ENCODE results near the gene IKZF2.
"Not testable (repeated sequence)": the region's sequence is repeated elsewhere in the genome, so short reads cannot be mapped to it uniquely, and the experiment has no call there.

The IKZF2 gene

DNA sequence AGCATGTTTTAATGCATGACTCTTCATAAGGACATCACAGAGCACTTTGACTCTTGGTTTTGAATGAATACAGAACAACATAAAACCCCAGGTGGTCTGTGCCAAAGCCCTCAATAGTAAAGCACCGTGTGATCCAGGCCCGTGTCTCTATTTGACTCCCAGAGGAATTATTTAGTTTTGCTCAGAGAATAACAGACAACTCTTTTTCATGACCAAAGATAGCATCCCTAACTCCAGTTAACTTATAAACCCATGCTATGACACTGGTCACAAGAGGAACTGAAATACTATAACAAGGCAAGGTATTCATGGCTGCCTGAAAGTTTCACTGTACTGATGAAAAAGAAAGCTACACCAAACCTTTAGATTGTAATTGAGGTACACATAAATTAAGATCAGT is 128.4 kb downstream of the IKZF2 start:
- no peak for DNase-seq

DNA sequence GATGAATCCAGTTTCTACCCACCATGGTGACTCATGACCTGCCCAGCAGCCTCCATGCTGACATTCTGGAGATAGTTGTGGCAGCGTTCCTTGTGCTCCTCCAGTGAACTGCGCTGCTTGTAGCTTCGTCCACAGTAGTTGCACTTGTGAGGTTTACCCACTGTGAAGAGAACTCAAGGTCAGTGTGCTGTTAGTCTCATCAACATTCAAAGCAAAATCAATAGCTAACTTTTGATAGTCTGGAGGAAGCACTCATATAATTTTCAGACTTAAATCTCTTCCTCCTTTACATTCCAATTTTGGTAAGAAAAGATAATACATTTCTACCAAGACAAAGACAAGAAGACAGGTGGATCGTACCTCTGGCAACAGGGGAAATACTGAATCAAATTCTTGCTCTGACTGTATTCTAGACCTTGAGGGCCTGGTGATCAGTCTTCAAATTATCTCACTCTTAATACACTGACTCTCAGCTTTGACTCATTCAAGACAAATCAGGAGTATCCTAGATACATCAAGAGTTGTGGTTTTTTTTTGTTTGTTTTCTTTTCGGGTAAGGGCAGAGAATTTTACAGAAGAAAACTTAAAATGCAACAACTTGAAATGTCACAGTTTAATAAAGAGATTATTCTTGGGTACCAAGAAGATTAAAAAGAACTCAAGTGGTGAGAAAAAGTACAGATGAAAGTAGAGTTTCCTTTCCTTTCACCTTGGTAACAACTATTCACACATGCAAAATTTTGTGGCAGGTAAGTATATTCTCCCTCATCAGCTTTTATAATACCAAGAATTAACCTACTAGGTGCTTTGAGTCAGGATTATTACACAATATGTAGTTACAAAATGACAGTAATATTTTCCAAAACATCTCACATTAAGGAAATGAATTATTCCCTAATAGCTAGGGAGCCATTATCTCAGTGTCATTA is 129.2 kb downstream of the IKZF2 start:
- no peak for DNase-seq

DNA sequence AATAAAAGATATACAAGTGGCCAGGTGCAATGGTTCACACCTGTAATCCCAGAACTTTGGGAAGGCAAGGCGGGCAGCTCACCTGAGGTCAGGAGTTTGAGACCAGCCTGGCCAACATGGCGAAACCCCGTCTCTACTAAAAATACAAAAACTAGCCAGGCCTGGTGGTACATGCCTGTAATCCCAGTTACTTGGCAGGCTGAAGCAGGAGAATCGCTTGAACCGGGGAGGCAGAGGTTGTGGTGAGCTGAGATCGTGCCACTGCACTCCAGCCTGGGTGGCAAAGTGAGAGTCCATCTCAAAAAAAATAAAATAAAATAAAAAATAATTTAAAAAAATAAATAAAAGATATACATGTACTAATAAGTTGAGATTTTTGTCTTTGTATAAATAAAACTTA is 130.5 kb downstream of the IKZF2 start:
- DNase-seq: not testable (repeated sequence)

DNA sequence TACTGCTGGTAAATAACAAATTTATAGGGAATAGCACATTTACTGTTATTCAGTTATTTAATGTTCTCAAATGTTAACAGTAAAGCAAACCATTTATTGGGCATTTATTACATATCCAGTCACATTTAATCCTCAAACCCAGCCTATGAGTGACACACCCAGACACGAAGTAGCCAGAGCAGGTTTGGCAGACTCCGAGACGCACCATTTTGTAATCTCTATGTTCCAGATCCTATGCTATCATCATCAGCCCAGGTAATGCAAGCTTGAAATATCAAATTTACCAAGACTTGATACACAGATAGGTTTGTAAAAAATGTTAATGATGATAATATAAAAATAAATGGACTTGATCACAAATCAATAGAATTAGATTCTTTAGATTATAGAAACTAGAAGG is 131.1 kb downstream of the IKZF2 start:
- DNase-seq: no peak

DNA sequence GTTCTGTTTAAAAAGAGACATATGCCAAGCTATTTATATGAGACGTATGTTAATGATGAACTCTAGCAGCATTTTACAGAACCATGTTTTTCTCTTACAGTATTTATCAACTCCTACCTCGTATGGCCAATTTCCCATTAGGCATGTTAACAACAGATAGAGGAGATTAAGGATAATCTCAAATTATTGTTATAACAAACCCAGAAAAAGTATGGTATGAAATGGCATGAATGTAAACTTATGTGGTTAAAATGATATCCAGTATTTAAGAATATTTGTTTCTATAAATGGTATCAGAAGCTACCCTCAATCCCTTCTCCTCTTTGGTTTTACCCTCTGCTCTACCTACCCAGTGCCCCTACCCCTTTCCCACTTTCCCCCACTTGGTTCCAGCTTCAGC is 132.0 kb downstream of the IKZF2 start:
- DNase-seq: no peak

DNA sequence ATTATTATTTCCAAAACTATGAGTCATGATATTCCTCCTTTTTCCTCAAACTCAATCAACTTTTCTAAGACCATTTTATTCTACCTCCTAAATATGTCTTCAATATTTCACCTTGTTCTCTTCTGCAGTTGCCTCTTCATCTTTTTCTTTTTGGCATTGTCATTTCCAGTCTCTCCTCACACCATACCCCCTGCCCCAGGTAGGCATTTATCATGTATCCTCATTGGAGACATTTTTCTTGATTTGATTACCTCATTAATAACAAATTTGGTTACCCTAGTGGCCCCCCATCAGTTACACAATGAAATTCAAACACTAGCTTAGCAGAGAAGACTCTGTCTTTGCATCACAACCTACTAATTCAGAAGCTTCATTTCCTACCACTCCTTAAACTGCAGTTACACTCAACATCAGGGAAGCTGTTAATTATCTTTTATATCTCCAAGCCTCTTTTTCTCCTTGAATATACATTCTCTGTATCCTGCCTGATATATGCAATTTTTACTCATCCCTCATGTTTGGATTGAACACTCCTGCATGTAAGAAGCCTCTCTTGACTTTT is 133.0 kb downstream of the IKZF2 start:
- DNase-seq: no peak

DNA sequence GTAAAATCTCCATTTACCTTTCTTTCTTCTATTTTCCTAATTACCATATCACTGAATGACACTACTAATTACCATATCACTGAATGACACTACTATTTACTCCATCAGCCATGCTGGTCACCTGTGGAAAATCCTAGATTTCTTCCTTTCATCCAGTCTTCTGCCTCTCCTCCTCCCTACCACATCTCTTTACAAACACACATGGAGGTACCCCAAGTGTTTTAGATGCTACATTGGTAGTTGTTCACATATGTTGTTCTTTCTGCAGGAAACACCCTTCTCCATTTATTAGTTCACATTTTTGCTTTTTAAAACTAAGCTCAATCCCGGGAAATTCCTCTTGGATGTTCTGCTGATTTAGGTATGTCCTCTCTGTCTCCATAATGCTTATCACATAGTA is 134.0 kb downstream of the IKZF2 start:
- no peak for DNase-seq

DNA sequence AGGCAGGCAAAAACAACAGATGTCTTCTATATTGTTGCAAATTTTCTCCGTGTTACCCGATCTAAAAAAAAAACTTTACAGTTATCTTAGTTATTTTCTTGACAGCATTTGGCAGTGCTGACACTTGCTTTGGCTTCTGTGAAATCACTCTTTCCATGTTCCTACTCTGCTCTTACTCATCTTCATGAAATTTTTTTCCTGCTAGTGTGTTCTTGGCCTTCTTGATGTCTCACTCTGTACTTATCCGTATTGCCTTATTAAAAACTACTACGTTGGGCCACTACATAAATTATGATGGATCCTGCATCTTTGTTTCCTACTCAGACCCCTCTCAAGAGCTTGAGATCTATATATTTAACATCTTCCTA is 134.4 kb downstream of the IKZF2 start:
- no peak for DNase-seq

DNA sequence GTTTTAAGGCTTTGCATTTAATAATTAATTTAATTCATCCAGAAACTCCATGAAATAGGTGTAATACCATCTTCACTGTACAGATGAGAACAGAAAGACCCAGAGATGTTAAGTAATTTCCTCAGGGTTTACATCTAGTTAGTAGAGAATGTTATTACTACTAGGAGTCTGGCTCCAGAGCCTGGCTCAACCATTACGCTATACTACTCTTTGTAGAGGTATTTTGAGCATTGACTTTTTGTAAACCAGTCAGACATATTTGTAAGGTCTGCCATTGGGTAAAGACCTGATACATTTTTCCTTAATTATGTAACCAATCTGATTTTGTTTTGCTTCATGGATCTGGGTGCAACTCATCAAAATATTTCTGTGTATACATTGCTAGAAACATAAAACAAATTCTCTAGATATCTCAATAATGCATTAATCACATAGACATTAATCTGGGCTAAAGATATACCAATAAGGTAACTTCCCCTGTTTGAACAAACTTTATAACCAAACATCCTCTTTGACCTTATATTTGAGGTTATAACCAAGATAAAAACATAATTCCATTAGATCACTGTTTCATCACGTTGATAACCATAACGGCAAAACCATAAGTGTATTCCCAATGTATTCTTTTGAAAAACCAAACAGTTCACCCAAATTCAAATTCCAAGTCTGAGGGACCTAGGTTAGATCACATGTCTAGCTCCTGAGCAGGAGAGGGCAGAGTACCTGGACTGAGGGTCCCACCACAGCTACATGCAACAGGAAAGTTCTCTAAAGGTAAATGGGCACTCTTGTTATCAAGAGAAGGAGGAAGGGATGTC is 135.0 kb downstream of the IKZF2 start:
- DNase-seq: no peak

DNA sequence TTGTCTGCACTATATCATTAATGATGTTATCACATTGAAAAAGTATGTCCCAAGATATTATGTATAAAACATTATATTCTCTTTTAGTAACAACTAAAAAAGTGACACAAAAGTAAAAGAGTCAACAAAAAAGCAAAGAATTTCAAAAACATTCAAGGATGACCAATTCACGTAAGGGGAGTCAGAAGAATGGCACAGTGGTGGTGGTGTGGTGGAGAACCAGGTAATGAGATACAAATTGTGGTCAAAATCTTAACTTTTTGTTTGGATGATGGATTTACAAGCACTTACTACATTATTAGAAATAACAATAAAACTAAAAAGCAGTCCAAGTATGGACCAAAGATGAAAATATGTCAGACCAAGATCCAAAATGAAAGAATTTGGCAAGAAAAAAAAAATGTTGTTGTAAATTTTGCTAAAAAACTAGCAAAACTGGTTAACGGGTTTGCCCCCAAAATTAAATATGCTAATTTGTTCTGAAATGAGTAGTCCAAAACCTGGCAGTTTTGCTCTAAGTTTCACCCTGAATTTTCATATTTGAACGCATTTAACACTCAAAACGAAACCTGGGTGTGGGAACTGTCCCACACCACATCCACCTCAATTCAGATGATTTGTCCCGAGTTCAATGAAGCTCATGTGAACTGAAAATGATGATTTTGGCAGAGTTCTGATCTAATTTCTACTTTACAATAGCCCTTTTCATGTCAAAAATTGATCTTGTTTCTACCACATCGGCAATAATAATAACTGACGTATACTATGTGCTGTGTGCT is 135.8 kb downstream of the IKZF2 start:
- DNase-seq: no peak

DNA sequence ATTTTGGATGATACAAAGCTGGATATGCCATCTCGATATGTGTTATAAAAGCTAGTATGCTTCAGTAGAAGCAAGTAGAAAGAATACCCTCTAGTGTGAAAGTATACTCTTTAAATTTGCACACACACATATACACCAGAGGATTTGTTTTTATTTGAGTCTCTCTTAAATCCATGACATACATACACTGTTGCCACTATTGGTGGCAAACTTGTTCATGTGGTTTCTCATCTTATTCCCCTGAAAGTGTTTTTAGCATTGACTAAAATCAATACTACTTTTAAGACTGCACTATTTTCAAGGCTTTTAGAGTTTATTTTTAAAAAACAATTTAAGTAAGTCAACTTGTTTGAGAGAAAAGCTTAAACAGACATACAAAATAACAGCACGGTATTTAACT is 137.4 kb downstream of the IKZF2 start:
- DNase-seq: no peak

DNA sequence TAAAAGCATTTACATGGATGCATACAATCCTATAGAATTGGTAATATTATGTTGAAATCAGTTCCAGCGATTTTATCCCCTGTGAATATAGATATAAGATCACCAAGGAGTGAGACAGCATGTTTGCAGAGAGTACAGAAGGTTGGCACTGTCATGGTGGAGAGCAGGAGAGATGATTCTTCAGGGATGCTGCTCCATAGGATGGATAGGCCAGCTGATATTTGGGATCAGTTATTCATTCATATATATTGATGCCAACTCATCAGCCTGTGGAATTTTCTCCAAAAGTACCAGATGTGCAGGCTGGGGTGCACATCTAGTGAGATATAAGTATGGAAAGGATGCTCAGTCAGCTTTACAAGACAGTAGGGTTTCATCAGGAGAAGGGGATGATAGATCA is 139.9 kb downstream of the IKZF2 start:
- DNase-seq: no peak

DNA sequence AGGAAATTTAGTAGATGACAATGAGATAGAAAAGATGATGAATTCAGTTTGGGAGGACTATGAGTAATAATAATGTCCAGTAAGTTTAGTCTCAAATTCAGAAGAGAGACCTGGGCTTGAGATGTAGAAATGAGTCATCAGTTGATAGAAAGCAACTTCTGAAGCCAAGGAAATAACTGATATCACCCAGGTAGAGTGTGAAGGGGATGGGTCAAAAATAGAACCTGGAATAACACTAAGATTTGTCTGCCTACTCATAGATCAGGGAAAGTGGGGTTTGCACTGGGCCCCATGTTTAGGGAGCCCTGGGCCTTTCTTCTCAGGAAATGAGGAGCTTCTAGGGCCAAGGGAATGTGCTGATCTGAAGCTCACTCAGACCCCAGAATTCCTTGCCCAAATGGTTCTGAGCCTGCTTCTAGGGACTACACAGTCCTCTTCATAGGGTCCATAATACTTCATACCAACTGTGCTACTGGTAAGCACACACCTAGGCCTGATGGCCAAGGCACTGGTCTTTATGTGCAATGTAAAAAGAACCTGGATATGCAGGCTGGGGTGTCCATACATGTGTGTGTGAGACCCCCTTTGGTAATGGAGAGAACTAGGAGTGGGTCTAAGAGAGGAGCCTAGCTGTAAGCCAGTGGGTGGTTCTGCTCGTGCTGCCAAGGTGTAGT is 141.2 kb downstream of the IKZF2 start:
- no peak for DNase-seq

DNA sequence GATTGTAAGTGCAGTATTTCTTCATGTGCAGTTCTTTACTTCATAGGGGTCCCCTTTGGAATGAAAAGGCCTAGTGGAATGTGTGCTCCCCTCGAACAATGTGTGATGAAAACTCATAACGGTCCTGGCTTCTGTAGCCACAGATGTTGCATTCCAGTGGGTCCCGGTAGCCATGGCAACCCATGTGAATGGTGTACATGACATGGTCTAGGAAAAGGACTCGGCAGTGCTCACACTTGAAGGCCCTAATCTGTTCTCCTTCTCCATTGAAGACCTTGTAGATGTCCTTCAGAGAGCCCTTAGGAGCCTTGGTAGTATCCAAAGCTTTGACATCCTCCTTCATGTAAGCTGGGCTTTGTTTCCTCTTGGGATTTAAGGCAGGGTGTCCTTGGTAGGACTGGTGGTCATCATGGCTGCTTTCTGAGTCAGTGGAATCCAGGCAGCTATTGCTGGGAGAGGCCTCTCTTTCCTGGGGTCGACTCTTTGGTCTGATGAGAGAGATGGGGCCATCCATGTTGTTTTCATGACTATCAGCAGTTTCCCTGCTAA is 144.0 kb downstream of the IKZF2 start:
- DNase-seq: no peak

DNA sequence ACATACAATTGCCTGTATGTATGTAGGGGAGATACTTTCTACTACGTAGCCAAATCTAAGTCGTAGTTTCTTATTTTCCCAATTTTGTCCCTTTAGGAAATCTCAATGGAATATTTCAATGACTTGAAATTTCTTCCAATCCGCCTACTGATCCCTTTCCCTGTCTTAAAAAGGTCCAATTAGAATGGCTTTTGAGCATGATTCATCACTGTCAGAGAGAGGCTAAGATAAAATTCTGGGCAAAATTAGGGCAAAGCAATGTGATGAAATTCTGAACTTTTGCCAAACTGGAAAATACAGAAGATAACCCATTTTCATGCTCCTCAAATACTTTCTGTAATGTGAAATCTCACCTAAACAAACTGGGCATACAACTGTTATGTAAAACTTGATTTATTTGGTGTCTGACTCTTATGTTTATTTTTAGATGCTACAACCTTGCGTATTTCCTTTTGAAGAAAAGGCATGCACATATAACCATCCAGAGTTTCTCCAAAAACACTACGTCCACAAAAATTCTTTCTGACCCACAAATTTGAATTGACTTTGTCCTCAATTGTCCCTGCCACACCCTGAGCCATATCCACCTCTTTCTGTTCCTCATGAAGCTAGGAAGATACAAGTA is 147.1 kb downstream of the IKZF2 start:
- no peak for DNase-seq

DNA sequence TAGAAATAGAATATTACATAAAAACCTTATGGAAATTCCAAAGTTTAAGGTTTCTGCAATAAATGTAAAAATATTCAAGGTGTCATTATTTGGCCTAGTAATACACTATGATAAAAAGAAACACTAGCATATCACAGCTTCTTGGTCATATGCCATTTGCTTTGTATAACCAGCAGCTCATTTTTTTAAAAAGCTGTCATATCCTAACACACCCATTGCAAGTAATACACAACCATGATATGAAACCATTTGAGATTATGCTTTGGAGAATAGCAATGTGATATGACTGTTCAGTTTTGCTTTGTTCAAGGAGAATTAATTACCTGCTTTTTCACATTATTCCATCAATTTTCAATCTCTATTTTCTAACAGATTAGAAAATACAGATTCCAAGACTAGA is 149.0 kb downstream of the IKZF2 start:
- no peak for DNase-seq

DNA sequence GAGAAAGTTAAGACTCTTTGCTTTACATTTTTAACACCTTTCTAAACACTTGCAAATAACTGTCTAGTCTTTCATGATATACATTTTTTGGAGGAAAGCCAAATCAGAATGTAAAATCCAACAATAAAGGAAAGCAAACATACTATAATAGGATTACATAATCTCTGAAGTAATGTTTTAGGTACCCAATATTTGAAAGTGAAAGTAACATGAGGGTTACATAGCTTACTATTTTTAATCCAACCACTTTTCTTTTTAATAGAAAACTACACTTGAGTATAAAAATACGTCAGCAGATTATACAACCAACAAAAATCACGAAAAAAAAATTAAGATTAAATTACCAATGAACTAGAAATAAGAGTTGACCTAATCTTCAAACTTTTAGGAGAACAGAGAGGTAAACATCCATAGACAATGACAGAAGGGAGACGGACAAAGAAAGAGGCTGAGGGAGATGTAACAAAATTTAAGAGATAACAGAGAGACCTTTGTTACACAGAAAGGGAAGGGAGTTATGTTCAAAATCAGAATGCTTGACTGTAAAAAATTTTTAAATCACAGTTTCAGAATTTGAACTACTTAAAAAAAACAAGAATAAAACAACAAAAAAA is 150.0 kb downstream of the IKZF2 start:
- no peak for DNase-seq

DNA sequence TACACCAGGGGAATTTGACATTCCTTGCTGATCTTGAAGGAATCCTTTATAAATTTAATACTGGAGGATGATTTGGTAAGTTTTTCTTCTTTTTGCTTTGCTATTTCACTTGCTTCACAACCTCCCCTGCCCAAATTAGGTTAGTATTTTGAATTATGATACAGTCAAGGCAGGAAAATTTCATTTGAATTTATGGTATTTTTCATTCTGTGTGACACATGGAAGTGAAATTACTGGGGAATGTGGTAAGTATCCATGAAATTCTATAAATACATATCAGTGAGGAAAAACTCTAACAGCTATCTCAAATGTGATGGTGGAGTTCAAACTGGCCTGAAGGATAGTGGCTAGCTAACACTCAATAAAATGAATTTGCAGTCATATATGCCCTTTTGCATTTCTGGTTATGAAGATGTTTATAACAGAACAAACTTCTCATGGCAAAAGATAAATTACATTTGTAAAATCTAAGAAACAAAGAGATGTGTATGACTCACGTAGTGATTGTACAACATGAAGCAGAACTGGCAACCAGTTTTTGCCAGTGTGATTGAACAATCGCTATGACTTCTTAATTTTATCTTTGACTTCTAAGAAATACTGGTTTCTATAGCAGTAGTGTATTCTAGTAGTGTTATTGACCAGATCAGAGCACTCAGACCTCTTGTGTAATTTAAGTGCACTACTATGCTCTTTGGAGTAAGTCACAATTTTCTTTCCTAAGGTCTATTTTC is 152.6 kb downstream of the IKZF2 start:
- no peak for DNase-seq

DNA sequence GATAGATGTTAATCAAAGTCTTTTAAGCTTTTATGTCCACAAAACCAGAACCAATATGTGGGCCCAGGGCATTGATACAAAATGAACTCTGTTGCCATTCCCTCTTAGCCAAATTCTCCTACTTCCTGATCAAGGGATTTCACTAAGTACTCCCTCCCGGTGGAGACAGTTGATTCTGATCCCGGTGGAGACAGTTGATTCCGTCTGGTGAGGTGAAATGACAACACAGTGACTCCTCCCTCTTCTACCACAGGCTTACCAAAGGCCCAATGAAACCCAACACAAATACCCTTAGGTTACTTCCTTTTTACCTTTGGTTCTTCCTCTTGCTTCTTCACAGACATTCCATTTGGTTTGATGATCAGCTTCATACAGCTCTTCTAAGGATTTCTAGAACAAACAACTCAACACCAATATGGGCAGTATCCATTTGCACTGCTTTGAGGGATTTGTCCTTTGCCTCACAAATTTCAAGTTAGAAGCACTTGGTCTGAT is 153.8 kb downstream of the IKZF2 start:
- DNase-seq: no peak

DNA sequence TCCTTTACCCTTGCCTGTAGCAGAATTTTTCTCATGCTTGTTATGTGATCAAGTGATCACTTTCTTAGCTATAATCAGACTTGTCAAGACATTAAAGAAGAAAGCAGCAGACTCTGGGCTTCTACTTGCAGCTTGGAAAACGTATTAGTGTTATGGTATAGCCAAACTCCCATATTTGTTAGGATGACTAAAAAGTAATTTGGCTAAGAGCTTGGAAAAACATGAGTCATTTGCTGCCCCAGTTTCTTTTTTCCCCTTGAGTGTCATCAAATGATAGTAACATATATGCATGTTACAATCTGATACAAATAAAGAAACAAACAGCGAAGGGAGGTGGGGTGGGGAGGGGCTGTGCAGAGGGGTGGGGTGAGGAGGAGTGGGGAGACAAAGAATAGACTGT is 155.5 kb downstream of the IKZF2 start:
- no peak for DNase-seq

All from activated effector memory CD4-positive, alpha-beta T cell treated with Interleukin-2 at 50 U/mL for 16 hours (primary cell).